Activated naive CD4-positive, alpha-beta T cell (primary cell): ENCODE data around the gene RABGAP1L.
"Not testable (repeated sequence)": the region's sequence is repeated elsewhere in the genome, so short reads cannot be mapped to it uniquely, and the experiment has no call there.

Experiments
- DNase-seq, 4 experiments: peaks; one replicate each; lab custom pipeline; 2025; lab: John Stamatoyannopoulos, UW

RABGAP1L gene

GRCh38 chr1:174367892-174368291 lies 208.6 kb downstream of the RABGAP1L start:
- DNase-seq, result no peak

- DNase-seq, result no peak
Measured at GRCh38 chr1:174376030-174376429, 216.7 kb downstream of the RABGAP1L start.

GRCh38 chr1:174391716-174392115 lies 232.4 kb downstream of the RABGAP1L start:
- no peak for DNase-seq

- DNase-seq, result no peak
Measured at GRCh38 chr1:174393885-174394284, 234.6 kb downstream of the RABGAP1L start.

- DNase-seq, result no peak
Measured at GRCh38 chr1:174397261-174397660, 237.9 kb downstream of the RABGAP1L start.

- DNase-seq, result no peak
Measured at GRCh38 chr1:174398246-174398645, 238.9 kb downstream of the RABGAP1L start.

- no peak for DNase-seq
Measured at GRCh38 chr1:174399211-174399610, 239.9 kb downstream of the RABGAP1L start.

- DNase-seq, result no peak
Measured at GRCh38 chr1:174401075-174401474, 241.8 kb downstream of the RABGAP1L start.

- no peak for DNase-seq
Measured at GRCh38 chr1:174405219-174405618, 245.9 kb downstream of the RABGAP1L start.

- DNase-seq, result no peak
Measured at GRCh38 chr1:174406421-174406820, 247.1 kb downstream of the RABGAP1L start.

- DNase-seq, result no peak
Measured at GRCh38 chr1:174407665-174408064, 248.3 kb downstream of the RABGAP1L start.

GRCh38 chr1:174408146-174408545 lies 248.8 kb downstream of the RABGAP1L start:
- DNase-seq, result no peak

- DNase-seq, result not testable (repeated sequence)
Measured at GRCh38 chr1:174409801-174410200, 250.5 kb downstream of the RABGAP1L start.

GRCh38 chr1:174413632-174414031 lies 254.3 kb downstream of the RABGAP1L start:
- DNase-seq, result no peak

- no peak for DNase-seq
Measured at GRCh38 chr1:174414203-174414602, 254.9 kb downstream of the RABGAP1L start.

GRCh38 chr1:174415506-174415905 lies 256.2 kb downstream of the RABGAP1L start:
- no peak for DNase-seq

GRCh38 chr1:174417921-174418320 lies 258.6 kb downstream of the RABGAP1L start:
- DNase-seq, result no peak

GRCh38 chr1:174425121-174425520 lies 265.8 kb downstream of the RABGAP1L start:
- DNase-seq, result no peak

GRCh38 chr1:174426153-174426552 lies 266.8 kb downstream of the RABGAP1L start:
- DNase-seq, result no peak

- no peak for DNase-seq
Measured at GRCh38 chr1:174428033-174428432, 268.7 kb downstream of the RABGAP1L start.

- DNase-seq, result no peak
Measured at GRCh38 chr1:174428739-174429138, 269.4 kb downstream of the RABGAP1L start.

GRCh38 chr1:174433451-174433850 lies 274.1 kb downstream of the RABGAP1L start:
- DNase-seq, result no peak

GRCh38 chr1:174445351-174445750 lies 286.0 kb downstream of the RABGAP1L start:
- DNase-seq, result no peak

GRCh38 chr1:174445817-174446216 lies 286.5 kb downstream of the RABGAP1L start:
- DNase-seq, result no peak
